ENCODE results near the gene ABTB2. TPM values are rescaled to one million over a fixed set of nuclear protein-coding genes. Genes with fewer than 3 reads are reported as not detected.
A peak's percentile ranks its signal among the peaks of the same experiment; 100 is the strongest.

Gene ABTB2
- total RNA-seq, 3 donors from 2014 or later, result 7.7 to 9.0 (median 8.6) TPM

DNA sequence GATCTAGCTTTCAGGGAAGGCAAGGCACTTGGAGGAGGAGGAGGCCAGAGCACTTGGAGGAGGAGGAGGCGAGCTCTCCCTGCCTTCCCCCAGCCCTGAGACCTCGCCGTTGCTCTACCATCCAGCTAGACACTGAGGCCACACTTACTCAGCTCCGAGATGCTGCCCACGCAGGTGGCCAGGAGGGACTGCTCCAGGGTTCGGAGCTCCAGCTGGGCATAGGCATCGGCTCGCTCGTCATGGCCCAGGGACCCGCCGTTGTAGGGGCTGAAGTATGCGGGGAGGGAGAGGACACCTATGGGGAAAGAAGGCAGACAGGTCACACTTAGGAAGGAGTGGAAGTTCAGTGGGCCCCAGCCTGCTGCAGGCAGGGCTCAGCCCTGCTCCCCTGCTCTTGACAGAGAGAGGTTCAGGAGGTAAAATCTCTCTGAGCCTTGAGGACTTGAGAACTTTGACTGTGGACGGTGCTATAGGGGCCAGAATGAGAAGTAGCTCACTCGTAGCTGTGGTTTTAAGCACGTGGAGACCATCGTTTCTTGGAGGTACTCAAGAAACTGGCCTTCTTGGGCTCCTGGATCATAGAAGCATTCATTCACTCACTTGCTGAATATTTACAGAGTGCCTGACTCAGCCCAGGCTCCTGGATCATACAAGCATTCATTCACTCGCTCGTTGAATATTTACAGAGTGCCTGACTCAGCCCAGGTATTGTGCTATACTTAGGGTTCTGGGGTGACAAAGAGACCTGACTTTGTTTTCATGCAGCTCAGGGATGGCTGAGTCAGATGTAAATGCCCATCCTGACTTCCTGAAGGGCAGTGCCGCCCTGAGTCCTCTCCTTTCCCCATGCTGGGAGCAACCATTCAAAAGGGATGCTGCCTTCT, 153.2 kb downstream of the ABTB2 start:
- no peak overlapping the region for H3K4me3 Mint-ChIP-seq
- DNase-seq (no peak), ATAC-seq (no peak)
- H3K9me3 Mint-ChIP-seq, result no peaks in the 10 kb centered on the region
- H3K36me3 Mint-ChIP-seq (ENCODE audit: insufficient read depth), result no peaks in the 10 kb centered on the region
- peaks cover 9% of the 10 kb centered on the region for H3K4me1 Mint-ChIP-seq (ENCODE audit: low read depth)
- H3K27me3 Mint-ChIP-seq (ENCODE audit: low read depth), result no peaks in the 10 kb centered on the region

DNA sequence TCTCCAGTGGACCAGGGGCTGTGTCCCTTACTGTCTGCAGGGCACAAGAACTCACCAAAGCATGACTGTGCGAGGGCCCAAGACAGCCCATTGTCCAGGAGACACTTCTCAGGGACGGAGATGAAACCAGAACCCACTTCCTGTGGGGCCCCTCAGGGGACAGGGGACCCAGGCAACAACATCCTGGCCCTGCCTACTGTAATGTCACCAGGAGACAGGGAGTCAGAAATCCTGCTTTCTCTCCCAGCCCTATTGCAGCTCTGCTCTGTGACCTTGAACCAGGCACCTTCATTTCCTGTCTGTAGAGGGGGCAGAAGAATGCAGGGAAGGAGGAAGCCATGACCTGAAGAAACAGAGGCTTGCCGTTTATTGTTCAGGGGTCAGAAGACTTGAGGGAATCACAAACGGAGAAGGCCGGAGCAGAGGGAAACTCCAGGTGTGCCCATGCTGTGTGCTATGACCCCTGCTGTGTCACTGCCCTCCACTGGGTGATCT, 154.4 kb downstream of the ABTB2 start:
- no peaks in the 10 kb centered on the region for H3K36me3 Mint-ChIP-seq (ENCODE audit: insufficient read depth)
- no peak for ATAC-seq
- no peak overlapping the region for H3K4me3 Mint-ChIP-seq
- peaks cover 12% of the 10 kb centered on the region for H3K4me1 Mint-ChIP-seq (ENCODE audit: low read depth)
- H3K27me3 Mint-ChIP-seq (ENCODE audit: low read depth), result no peaks in the 10 kb centered on the region
- H3K9me3 Mint-ChIP-seq, result no peaks in the 10 kb centered on the region
- DNase-seq, result no peak

DNA sequence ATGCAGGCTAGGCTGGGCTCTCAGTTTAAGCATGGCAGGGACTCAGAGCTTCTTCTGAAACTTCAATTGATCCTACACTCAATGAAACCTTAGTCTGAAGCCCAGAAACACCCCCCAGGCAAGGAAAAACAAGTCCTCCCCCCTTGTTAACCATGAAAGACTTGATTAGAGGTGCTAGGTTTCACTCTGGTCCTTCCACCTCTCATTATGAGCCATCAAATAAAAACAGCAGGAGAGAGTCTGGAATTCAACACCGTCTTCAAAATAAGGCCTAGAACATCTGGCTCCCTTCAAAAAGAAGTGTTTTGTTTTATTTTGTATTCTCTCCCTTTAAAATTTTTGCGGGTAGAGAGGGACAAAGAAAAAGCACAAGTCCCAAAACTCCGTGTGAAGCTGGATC, 156.7 kb downstream of the ABTB2 start:
- H3K27me3 Mint-ChIP-seq (ENCODE audit: low read depth), result no peaks in the 10 kb centered on the region
- DNase-seq (no peak), ATAC-seq (no peak)
- peaks cover 16% of the 10 kb centered on the region for H3K4me1 Mint-ChIP-seq (ENCODE audit: low read depth)
- H3K4me3 Mint-ChIP-seq, result no peak overlapping the region
- H3K36me3 Mint-ChIP-seq (ENCODE audit: insufficient read depth), result no peaks in the 10 kb centered on the region
- H3K9me3 Mint-ChIP-seq, result no peaks in the 10 kb centered on the region

DNA sequence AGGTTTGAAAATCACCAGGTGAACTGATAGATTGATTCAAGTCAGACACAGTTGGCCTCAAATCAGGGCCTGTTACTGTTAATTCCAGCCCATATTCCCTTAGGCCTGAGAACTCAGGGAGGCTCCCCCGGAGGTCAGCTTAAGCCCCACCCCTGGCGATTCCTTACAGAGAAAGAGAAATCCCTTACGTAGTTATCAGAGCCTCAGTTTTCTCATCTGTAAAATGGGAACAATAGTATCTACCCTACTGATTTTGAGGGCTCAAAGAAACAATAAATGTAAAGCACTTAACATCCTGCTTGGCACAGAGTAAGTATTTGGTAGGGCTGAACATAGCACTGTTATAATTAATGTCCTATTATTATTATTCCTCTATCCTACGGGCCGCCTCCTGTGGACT, 158.3 kb downstream of the ABTB2 start:
- Mint-ChIP-seq H3K9me3 (no peaks in the 10 kb centered on the region), H3K27me3 (ENCODE audit: low read depth) (no peaks in the 10 kb centered on the region), H3K4me1 (ENCODE audit: low read depth) (peaks cover 16% of the 10 kb centered on the region), H3K4me3 (no peak overlapping the region), H3K36me3 (ENCODE audit: insufficient read depth) (no peaks in the 10 kb centered on the region)
- ATAC-seq (no peak), DNase-seq (no peak)

DNA sequence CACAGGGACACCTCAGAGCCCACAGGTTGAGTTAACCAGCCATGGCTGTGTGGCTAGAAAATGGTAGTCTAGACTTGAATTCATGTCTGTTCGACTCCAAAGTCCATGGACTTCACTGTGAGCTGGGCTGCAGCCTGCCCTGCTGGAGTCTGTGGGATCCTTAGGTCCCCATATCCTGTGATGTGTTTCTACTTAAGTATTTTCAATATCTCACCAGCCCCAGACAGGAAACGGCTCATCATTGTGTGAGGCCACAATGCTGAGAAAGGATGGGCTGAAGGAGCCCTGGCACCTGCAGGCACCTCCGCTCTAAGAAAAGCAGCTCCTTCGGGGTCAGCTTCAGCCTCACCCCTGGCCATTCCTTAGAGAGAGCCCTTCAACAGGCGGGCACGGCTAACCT, 159.3 kb downstream of the ABTB2 start:
- DNase-seq, result no peak
- Mint-ChIP-seq H3K9me3 (no peaks in the 10 kb centered on the region), H3K27me3 (ENCODE audit: low read depth) (no peaks in the 10 kb centered on the region)

DNA sequence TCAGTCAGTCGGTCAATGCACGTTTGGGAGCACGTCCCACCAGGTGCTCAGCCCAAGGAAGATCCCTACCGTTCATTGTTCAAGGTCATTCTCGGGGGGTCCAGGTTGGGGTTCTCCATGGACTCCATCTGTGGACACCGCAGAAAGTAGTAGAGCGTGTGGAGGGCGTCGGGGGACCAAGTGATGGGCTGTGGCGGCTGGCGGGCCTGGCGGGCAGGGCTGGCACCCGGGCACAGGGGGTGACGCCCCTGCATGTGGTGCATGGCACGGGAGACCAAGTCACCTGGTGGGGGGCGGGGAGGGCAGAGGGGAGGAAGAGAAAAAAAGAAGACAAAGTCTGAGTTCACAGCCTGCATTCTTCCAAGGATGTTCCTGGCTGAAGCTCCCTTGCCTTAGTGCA, 160.6 kb downstream of the ABTB2 start:
- no peaks in the 10 kb centered on the region for H3K36me3 Mint-ChIP-seq (ENCODE audit: insufficient read depth)
- DNase-seq, result no peak
- no peak for ATAC-seq
- H3K9me3 Mint-ChIP-seq, result no peaks in the 10 kb centered on the region
- peaks cover 7% of the 10 kb centered on the region for H3K4me1 Mint-ChIP-seq (ENCODE audit: low read depth)
- H3K4me3 Mint-ChIP-seq, result no peak overlapping the region
- H3K27me3 Mint-ChIP-seq (ENCODE audit: low read depth), result no peaks in the 10 kb centered on the region

More for the DNA sequence above, 159.3 kb downstream of the ABTB2 start:
- H3K4me1 Mint-ChIP-seq (ENCODE audit: low read depth), result peaks cover 13% of the 10 kb centered on the region
- no peaks in the 10 kb centered on the region for H3K36me3 Mint-ChIP-seq (ENCODE audit: insufficient read depth)
- H3K4me3 Mint-ChIP-seq, result no peak overlapping the region
- ATAC-seq, result peak in 1 of 2 donors; percentile 18

DNA sequence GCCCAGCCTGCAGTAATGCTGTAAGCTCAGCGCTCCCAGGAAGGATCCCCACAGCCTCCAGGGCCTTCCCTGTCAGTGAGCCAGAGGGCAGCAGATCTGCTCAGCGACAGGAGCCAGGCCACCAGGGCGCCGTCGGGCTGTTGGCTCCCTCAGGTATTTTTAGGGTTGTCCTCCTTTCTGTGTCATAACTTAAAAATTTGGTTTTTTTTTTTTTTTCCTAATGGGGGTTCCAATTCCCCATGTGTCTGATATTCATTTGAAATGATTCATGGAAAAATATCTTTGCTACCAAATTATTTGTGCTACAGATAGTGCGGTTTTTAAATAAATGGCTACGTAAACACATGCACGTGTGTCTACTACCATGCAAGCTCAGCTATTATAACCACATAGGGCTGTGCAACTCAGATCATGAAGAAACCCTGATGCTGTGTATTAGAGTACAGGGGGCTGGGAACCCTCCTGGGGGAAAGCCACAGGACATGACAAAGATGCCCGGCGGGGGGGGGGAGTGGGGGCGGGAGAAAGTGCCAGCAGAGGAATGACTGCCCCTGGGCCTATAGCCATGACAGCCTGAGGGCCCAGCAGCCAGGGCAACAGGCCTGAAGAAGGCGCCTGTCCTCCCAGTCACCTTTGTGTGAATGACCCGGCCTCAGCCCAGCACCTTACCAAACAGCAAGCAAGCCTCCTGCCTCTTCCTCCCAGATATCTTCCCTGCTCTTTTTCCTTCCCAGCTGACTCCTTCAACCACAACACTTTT, 163.1 kb downstream of the ABTB2 start:
- H3K9me3 Mint-ChIP-seq, result no peaks in the 10 kb centered on the region
- peaks cover 7% of the 10 kb centered on the region for H3K4me1 Mint-ChIP-seq (ENCODE audit: low read depth)
- DNase-seq (no peak), ATAC-seq (no peak)
- H3K4me3 Mint-ChIP-seq, result no peak overlapping the region
- H3K36me3 Mint-ChIP-seq (ENCODE audit: insufficient read depth), result no peaks in the 10 kb centered on the region
- no peaks in the 10 kb centered on the region for H3K27me3 Mint-ChIP-seq (ENCODE audit: low read depth)

DNA sequence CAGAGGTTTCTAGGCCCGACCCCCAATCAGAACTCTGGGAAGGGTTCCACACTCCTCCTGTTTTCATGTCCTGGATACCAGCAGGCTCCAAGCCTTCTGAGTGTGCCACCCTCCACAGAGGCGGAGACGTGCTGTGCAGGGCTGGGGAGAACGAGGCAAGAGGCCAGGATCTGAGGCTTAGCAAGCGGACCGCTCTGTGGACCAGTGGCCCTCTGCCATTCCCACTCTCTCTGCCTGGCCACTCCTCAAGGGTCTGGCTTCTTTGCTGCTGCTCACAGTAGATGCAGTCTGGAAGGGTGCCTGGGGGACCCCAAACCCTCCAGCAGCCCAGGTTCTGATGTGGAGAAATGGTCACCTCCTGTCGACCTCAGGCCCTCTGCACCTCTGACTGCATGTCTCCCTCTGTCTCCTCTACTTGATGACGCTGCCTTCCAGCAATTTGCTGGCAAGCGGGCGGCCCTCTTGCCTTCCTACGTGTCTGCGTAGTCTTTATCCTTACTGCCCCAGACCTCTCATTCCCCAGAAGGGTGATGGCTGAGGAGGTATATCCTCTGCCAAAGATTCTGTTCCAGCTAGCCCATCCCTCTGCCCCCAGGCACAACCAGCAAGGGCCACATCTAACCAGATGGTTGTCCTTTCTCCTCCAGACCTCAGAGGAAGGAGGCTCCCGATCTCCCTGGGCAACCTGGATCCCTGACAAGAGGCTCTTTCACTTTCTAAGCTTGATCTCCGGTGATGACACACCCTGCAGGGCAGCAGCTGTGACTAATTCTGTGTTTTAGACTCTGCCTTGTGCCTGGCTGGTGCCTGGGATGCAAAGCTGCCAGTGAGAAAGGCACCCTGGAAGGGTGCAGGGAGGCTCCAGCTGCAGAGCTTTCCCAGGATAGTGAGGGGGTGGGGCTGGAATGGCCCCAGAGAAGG, 165.1 kb downstream of the ABTB2 start:
- H3K4me3 Mint-ChIP-seq, result no peak overlapping the region
- no peaks in the 10 kb centered on the region for H3K36me3 Mint-ChIP-seq (ENCODE audit: insufficient read depth)
- H3K27me3 Mint-ChIP-seq (ENCODE audit: low read depth), result no peaks in the 10 kb centered on the region
- no peak for DNase-seq
- H3K4me1 Mint-ChIP-seq (ENCODE audit: low read depth), result peaks cover 1% of the 10 kb centered on the region
- no peaks in the 10 kb centered on the region for H3K9me3 Mint-ChIP-seq
- peak; percentile 61 to 62 for ATAC-seq

DNA sequence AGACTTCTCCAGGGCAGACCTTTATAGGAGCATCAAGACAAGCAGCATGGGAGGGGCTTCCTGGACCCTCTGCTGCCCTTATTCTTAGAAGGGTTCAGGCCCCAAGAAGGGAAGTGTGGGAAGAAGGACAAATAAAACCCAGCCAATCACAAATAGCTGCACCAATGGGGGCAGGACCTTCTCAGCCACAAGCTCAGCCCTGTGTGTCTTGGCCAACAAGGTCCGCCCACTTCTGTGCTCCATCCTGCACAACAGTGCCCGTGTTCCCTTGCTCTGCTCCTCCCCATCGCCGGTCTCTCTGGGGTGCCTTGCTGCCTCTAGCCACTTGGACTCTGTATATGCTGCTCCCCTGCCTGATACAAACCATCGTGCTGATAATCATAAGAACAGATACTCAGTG, 166.2 kb downstream of the ABTB2 start:
- no peak for ATAC-seq

DNA sequence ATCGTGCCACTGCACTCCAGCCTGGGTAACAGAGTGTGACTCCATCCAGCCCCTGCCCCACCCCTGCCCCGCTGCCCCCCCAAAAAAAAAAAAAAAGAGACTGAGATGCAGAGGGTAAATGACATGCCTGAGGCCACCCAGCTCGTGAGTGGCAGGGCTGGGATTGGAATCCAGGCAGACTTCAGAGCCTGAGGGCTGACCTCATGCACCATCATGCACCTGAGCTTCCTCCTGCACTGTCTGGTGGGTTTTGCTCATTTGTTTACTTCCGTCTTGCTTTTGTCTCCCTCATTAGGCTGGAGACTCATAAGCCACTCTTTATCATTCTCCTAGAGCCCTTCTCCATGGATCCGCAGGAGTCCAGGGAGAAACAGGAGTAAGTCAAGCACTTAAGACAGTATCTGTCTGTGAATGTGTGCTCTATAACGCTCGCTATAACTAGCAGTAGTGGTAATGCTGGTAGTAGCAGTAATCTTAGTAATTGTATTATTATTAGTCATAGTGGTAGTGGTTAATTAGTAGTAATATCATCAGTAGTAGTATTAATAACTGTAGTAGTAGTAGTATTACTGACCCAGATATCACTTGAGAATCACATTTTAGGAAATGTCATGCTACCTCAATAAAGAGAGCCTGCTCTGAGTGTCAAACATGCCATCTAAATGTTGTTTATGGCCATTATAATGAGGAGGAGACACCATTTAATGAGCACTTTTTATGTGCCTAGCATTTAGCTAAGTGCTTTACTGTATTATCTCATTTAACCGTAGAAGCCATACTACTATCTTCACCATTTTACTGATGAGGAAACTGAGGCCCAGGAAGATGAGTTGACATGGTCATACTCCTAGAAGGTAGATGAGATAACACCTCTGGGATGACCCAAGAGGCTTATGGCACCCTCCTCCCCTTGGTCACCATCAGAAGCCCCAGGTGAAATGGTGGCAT, 167.3 kb downstream of the ABTB2 start:
- Mint-ChIP-seq H3K36me3 (ENCODE audit: insufficient read depth) (no peaks in the 10 kb centered on the region), H3K4me3 (no peak overlapping the region), H3K27me3 (ENCODE audit: low read depth) (no peaks in the 10 kb centered on the region), H3K4me1 (ENCODE audit: low read depth) (no peaks in the 10 kb centered on the region), H3K9me3 (no peaks in the 10 kb centered on the region)
- no peak for DNase-seq
- ATAC-seq, result no peak

More for the DNA sequence above, 166.2 kb downstream of the ABTB2 start:
- Mint-ChIP-seq H3K27me3 (ENCODE audit: low read depth) (no peaks in the 10 kb centered on the region), H3K4me1 (ENCODE audit: low read depth) (no peaks in the 10 kb centered on the region), H3K9me3 (no peaks in the 10 kb centered on the region), H3K36me3 (ENCODE audit: insufficient read depth) (no peaks in the 10 kb centered on the region), H3K4me3 (no peak overlapping the region)
- no peak for DNase-seq

DNA sequence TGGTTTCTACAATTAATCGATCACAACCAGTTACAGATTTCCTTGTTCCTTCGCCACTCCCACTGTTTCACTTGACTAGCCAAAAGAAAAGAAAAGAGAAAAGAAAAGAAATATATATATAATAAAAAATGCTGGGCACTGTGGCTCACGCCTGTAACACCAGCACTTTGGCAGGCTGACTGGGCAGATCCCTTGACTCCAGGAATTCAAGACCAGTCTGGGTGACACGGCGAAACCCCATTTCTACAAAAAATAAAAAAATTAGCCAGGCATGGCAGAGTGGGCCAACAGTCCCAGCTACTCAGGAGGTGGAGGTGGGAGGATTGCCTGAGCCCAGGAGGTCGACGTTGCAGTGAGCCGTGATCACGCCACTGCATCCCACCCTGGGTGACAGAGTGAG, 168.6 kb downstream of the ABTB2 start:
- Mint-ChIP-seq H3K4me3 (no peak overlapping the region), H3K9me3 (no peaks in the 10 kb centered on the region), H3K4me1 (ENCODE audit: low read depth) (no peaks in the 10 kb centered on the region), H3K27me3 (ENCODE audit: low read depth) (no peaks in the 10 kb centered on the region), H3K36me3 (ENCODE audit: insufficient read depth) (no peaks in the 10 kb centered on the region)
- DNase-seq (no peak), ATAC-seq (no peak)

DNA sequence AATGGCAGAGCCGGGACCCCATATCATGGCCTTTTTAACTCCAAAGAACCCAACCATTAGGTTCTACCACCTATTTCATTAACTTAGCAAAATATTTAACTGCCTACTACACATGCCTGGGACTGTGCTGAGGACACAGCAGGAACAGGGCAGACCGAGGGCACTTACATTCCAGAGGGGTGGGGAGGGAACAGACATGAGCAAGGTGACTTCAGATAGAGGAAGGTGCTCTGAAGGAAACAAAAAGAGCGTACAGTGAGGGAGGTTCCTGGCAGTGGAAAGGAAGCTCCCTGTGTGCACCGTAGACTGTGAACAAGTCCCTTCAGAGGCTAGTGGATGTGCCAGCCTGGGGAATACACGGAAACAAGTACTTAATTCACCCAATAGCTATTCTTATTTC, 169.6 kb downstream of the ABTB2 start:
- Mint-ChIP-seq H3K27me3 (ENCODE audit: low read depth) (no peaks in the 10 kb centered on the region), H3K36me3 (ENCODE audit: insufficient read depth) (no peaks in the 10 kb centered on the region), H3K4me3 (no peak overlapping the region), H3K4me1 (ENCODE audit: low read depth) (no peaks in the 10 kb centered on the region), H3K9me3 (no peaks in the 10 kb centered on the region)
- DNase-seq (no peak), ATAC-seq (no peak)

Measured in activated T-cell treated with anti-CD3 and anti-CD28 coated beads, Interleukin-2, amount 50 U/mL, for 4 hours (primary cell).